NCI-H187 (cell line): ENCODE data around the gene LDLRAD3.

Source experiments
- DNase-seq, 2 experiments: peaks; one replicate each; lab custom pipeline; 2025; lab: John Stamatoyannopoulos, UW

Gene LDLRAD3

GRCh38 chr11:36213393-36213840 is 269.6 kb downstream of the LDLRAD3 start:
- DNase-seq = no peak

GRCh38 chr11:36214480-36214879 is 270.6 kb downstream of the LDLRAD3 start:
- no peak for DNase-seq

GRCh38 chr11:36214976-36215692 is 271.3 kb downstream of the LDLRAD3 start:
- DNase-seq = no peak

GRCh38 chr11:36215693-36216060 is 271.8 kb downstream of the LDLRAD3 start:
- DNase-seq = no peak

- DNase-seq = no peak
Measured at GRCh38 chr11:36216061-36216615, 272.3 kb downstream of the LDLRAD3 start.

- DNase-seq = no peak
Measured at GRCh38 chr11:36218283-36218921, 274.5 kb downstream of the LDLRAD3 start.

- no peak for DNase-seq
Measured at GRCh38 chr11:36219996-36220395, 276.1 kb downstream of the LDLRAD3 start.

GRCh38 chr11:36222831-36223635 is 279.2 kb downstream of the LDLRAD3 start:
- peak; percentile 63 to 83 for DNase-seq

GRCh38 chr11:36224209-36224882 is 280.5 kb downstream of the LDLRAD3 start:
- DNase-seq = no peak

GRCh38 chr11:36227044-36227443 is 283.2 kb downstream of the LDLRAD3 start:
- DNase-seq = no peak

- no peak for DNase-seq
Measured at GRCh38 chr11:36228689-36229088, 284.8 kb downstream of the LDLRAD3 start.

- no peak for DNase-seq
Measured at GRCh38 chr11:36229091-36229705, 285.3 kb downstream of the LDLRAD3 start.

GRCh38 chr11:36230779-36231699 is 287.2 kb downstream of the LDLRAD3 start:
- DNase-seq = no peak

GRCh38 chr11:36233204-36233603 is 289.3 kb downstream of the LDLRAD3 start:
- no peak for DNase-seq

GRCh38 chr11:36234825-36235224 is 291.0 kb downstream of the LDLRAD3 start:
- no peak for DNase-seq

GRCh38 chr11:36235750-36236149 is 291.9 kb downstream of the LDLRAD3 start:
- DNase-seq = no peak

GRCh38 chr11:36237391-36237790 is 293.5 kb downstream of the LDLRAD3 start:
- no peak for DNase-seq

- DNase-seq = no peak
Measured at GRCh38 chr11:36238036-36238631, 294.3 kb downstream of the LDLRAD3 start.

- no peak for DNase-seq
Measured at GRCh38 chr11:36238881-36239280, 295.0 kb downstream of the LDLRAD3 start.

GRCh38 chr11:36239636-36240035 is 295.8 kb downstream of the LDLRAD3 start:
- no peak for DNase-seq
